Endothelial cell (in vitro differentiated cells): ENCODE results near the gene SLC18A3. TPM values are rescaled to one million over a fixed set of nuclear protein-coding genes. Genes with fewer than 3 reads are reported as not detected.

Experiments used
- DNase-seq: peaks from one replicate; pipeline ENCODE4 v3.0.0; 2021; ENCODE audit warnings: low spot score
- H3K27ac Mint-ChIP-seq: one replicate; pipeline ENCODE4 v1.8.0; 2021; ENCODE audit warnings: mixed read lengths, inconsistent platforms; ENCODE audit not compliant: unreplicated experiment
- H3K27me3 Mint-ChIP-seq: one replicate; pipeline ENCODE4 v1.8.0; 2021; ENCODE audit warnings: mild to moderate bottlenecking, moderate library complexity, mixed read lengths, inconsistent platforms; ENCODE audit not compliant: unreplicated experiment
- H3K36me3 Mint-ChIP-seq: one replicate; pipeline ENCODE4 v1.8.0; 2021; ENCODE audit warnings: mild to moderate bottlenecking, low read depth, mixed read lengths, inconsistent platforms; ENCODE audit not compliant: unreplicated experiment
- H3K4me1 Mint-ChIP-seq: one replicate; pipeline ENCODE4 v1.8.0; 2021; ENCODE audit warnings: mild to moderate bottlenecking, mixed read lengths, inconsistent platforms; ENCODE audit not compliant: unreplicated experiment
- H3K4me3 Mint-ChIP-seq: one replicate; pipeline ENCODE4 v1.8.0; 2021; ENCODE audit warnings: mild to moderate bottlenecking, mixed read lengths, inconsistent platforms; ENCODE audit not compliant: unreplicated experiment
- H3K9me3 Mint-ChIP-seq: one replicate; pipeline ENCODE4 v1.8.0; 2021; ENCODE audit warnings: mixed read lengths, inconsistent platforms; ENCODE audit not compliant: unreplicated experiment
- total RNA-seq: library from RNA; stranded (reverse); fragmentation: NEBNext Ultra II Directional; extraction: Animal tissue kit (Norgen Biotek cat#: 25700); gene quantifications from one replicate; pipeline ENCODE4 v1.2.1, GENCODE V29; 2021; ENCODE audit not compliant: unreplicated experiment
- TF ChIP-seq, protein P1 (sequence below): fragments of 200-600 bp; sonication (generic); IDR thresholded peaks from one replicate; pipeline ENCODE4 v1.5.0; 2021; ENCODE audit warnings: antibody characterized with exemption; ENCODE audit not compliant: unreplicated experiment

SLC18A3 gene
- total RNA-seq, 1 donor from 2014 or later = 0.72 TPM

DNA sequence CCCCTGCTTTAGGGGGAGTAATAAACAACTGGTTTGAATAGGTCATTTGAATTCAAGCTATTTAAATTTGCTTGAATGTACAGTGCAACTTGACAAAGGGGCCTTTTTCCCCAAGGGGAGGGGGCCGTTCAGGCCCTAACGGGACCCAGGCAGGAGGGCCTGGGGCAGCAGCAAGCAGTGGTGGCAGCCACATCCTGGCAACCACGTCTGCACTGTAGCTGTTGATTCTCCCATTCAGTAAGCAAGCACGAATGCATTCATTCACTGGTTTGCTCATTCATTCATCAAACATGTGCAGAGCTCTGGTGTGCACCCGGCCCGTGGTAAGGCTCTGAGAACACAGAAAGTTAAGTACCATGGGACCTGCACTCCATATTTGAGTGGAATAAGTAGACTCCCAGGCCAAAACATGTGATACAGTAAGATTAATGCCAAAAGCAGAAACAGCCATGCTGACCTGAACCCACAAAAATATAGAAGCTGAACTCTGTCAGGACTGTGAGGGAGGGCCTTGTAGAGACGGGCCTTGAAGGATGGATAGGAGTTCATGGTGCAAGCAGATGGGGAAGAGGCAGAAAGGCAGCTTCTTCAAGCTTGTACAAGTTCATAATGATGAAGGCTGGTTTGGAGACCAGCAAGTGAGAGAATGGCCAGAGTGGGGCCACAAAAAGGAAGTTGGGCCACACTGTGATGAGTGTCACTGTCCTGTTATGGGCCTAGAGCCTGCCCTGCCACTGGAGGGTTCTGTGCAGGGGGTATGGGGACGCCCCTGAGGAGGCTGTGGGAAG lies 40.0 kb downstream of the SLC18A3 start:
- Mint-ChIP-seq H3K36me3 (no peaks in the 10 kb centered on the region), H3K4me3 (peak overlapping the region; percentile 67), H3K27ac (no peak overlapping the region), H3K27me3 (peaks cover 10% of the 10 kb centered on the region), H3K9me3 (no peaks in the 10 kb centered on the region), H3K4me1 (peaks cover 32% of the 10 kb centered on the region)
- no peak for DNase-seq
- TF ChIP-seq, protein P1, sequence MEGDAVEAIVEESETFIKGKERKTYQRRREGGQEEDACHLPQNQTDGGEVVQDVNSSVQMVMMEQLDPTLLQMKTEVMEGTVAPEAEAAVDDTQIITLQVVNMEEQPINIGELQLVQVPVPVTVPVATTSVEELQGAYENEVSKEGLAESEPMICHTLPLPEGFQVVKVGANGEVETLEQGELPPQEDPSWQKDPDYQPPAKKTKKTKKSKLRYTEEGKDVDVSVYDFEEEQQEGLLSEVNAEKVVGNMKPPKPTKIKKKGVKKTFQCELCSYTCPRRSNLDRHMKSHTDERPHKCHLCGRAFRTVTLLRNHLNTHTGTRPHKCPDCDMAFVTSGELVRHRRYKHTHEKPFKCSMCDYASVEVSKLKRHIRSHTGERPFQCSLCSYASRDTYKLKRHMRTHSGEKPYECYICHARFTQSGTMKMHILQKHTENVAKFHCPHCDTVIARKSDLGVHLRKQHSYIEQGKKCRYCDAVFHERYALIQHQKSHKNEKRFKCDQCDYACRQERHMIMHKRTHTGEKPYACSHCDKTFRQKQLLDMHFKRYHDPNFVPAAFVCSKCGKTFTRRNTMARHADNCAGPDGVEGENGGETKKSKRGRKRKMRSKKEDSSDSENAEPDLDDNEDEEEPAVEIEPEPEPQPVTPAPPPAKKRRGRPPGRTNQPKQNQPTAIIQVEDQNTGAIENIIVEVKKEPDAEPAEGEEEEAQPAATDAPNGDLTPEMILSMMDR = no peak

DNA sequence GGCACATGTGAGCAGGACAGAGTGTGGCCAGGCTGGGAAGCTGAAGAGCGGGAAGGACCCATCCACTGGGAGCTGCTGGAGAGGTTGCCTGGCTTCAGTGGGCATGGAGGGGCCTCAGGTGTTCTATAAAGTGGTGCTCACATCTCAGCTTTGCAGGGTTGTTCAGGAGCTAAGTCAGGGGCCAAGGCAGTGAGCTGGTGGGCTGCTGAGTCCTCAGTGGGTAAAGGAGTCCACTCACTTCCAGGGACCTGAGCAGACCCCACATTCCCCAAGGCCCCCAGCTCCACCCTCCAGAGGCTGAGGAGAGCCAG lies 40.6 kb downstream of the SLC18A3 start:
- no peak overlapping the region for H3K27ac Mint-ChIP-seq
- H3K36me3 Mint-ChIP-seq = no peaks in the 10 kb centered on the region
- no peaks in the 10 kb centered on the region for H3K9me3 Mint-ChIP-seq
- DNase-seq = no peak
- peaks cover 10% of the 10 kb centered on the region for H3K27me3 Mint-ChIP-seq
- TF ChIP-seq, protein P1 = no peak
- peaks cover 34% of the 10 kb centered on the region for H3K4me1 Mint-ChIP-seq
- H3K4me3 Mint-ChIP-seq = peak overlapping the region; percentile 67

DNA sequence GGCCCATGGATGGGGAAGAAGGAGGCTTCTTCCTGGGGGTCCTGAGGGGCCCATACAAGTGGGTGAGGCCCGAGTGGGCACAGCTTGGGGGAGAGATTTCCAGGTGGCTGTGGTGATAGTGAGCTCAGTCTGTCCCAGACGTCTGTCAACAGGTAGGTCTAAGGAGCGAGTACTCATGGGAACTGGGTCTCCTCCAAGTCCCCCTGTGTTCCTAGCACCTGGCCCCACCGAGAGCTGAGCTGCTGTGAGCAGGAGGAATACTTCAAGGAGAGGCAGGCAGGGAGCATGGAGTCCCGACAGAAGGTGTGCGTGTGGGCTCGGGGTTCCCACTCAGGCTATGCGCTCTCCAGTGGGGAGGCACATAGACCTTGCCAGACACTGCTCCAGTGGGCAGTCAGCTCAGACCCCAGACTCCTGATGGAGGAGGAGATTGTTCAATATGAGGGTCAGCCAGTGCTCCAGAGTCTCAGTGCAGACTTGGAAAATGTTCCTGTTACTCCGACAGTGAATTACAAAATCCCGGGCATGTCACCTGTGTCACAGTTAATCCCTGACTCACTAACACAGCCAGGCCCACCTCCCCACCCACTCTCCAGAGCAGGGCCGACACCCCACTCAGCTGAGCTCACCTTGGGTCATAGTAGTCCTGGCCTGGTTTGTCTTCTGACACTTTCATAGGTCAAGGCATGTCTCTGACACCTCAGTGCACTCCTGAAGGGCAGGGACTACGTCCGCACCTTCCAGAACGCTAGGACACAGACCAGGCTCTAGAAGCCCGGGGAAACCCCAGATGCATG lies 41.1 kb downstream of the SLC18A3 start:
- Mint-ChIP-seq H3K27ac (no peak overlapping the region), H3K9me3 (no peaks in the 10 kb centered on the region), H3K4me3 (no peak overlapping the region), H3K36me3 (peaks cover under 1% of the 10 kb centered on the region), H3K4me1 (peaks cover 40% of the 10 kb centered on the region), H3K27me3 (peaks cover 10% of the 10 kb centered on the region)
- DNase-seq = no peak
- TF ChIP-seq, protein P1 = no peak

DNA sequence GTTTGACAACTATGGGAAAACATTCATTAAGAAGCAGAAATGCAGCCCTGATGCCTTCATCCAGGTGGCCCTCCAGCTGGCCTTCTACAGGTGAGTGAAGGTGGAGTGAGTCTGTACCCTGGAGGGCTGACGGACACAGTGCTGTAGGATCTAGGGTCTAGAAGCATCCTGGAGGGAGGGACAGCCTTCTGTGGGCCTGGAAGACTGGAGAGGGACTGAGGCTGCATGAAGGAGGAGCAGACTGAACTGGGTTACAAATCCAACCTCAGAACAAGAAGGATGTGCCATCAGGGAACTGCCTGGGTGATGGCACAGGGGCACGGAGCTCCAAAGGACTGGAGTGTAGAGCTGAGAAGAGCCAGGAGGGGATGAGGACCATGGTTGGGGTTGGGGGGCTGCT lies 41.8 kb downstream of the SLC18A3 start:
- peaks cover 3% of the 10 kb centered on the region for H3K36me3 Mint-ChIP-seq
- H3K27me3 Mint-ChIP-seq = peaks cover 10% of the 10 kb centered on the region

More for the DNA sequence above, 41.8 kb downstream of the SLC18A3 start:
- no peak overlapping the region for H3K4me3 Mint-ChIP-seq
- peaks cover 47% of the 10 kb centered on the region for H3K4me1 Mint-ChIP-seq
- no peaks in the 10 kb centered on the region for H3K9me3 Mint-ChIP-seq
- TF ChIP-seq, protein P1 = no peak
- DNase-seq = no peak
- no peak overlapping the region for H3K27ac Mint-ChIP-seq
